ENCODE measurements around the gene IFT43. TPM values are rescaled to one million over a fixed set of nuclear protein-coding genes. Genes with fewer than 3 reads are reported as not detected.

The IFT43 gene
- total RNA-seq, 1 donor from 2014 or later = 18.3 TPM

DNA sequence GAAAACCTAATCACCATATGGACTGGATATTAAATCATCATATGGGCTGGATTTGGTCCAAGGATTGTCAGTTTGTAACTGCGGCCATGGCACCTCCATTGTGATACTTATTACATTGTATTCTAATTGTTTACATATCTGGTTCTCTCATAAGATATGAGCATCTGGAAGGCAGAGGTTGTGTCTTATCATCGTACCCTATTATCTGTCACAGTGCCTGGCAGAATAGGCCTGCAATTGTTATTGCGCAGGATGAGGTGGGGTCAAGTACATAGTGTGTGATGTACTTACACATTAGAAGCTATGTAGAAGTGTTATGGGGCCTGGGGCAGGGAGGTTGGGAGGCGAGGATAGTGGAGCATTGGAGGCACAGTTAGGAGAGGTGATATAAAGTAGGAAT is 4.7 kb downstream of the IFT43 start:
- H3K4me1 ChIP-seq (ENCODE audit: control insufficient read depth in 3 of 3, insufficient read depth in 3 of 3, low read length in 3 of 3) = peaks cover 17 to 35% (median 19%) of the 10 kb centered on the region in 3 donors
- H3K9me3 ChIP-seq (ENCODE audit: control insufficient read depth in 3 of 3, low read length in 3 of 3) = no peaks in the 10 kb centered on the region
- H3K36me3 ChIP-seq (ENCODE audit: control insufficient read depth in 3 of 3, insufficient read depth in 3 of 3, low read length in 3 of 3) = peaks cover 3 to 18% (median 12%) of the 10 kb centered on the region in 3 donors
- H3K27me3 ChIP-seq (ENCODE audit: control insufficient read depth in 3 of 3, insufficient read depth in 3 of 3, low read length in 3 of 3) = no peaks in the 10 kb centered on the region
- H3K9ac ChIP-seq (ENCODE audit: low read depth in 1 of 3, low read length in 3 of 3) = no peak overlapping the region
- no peak overlapping the region for H3K27ac ChIP-seq (ENCODE audit: low read depth, low read length)
- no peak overlapping the region for H3K4me3 ChIP-seq (ENCODE audit: low read length in 3 of 3)

GRCh38 chr14:75991753-75992152 is 6.2 kb downstream of the IFT43 start:
- Histone ChIP-seq H3K27me3 (ENCODE audit: control insufficient read depth in 3 of 3, insufficient read depth in 3 of 3, low read length in 3 of 3) (no peaks in the 10 kb centered on the region), H3K27ac (ENCODE audit: low read depth, low read length) (peak overlapping the region; percentile 77), H3K4me1 (ENCODE audit: control insufficient read depth in 3 of 3, insufficient read depth in 3 of 3, low read length in 3 of 3) (peaks cover 19 to 38% (median 24%) of the 10 kb centered on the region in 3 donors), H3K9ac (ENCODE audit: low read depth in 1 of 3, low read length in 3 of 3) (no peak overlapping the region), H3K4me3 (ENCODE audit: low read length in 3 of 3) (no peak overlapping the region), H3K9me3 (ENCODE audit: control insufficient read depth in 3 of 3, low read length in 3 of 3) (no peaks in the 10 kb centered on the region), H3K36me3 (ENCODE audit: control insufficient read depth in 3 of 3, insufficient read depth in 3 of 3, low read length in 3 of 3) (peaks cover 3 to 21% (median 12%) of the 10 kb centered on the region in 3 donors)

DNA sequence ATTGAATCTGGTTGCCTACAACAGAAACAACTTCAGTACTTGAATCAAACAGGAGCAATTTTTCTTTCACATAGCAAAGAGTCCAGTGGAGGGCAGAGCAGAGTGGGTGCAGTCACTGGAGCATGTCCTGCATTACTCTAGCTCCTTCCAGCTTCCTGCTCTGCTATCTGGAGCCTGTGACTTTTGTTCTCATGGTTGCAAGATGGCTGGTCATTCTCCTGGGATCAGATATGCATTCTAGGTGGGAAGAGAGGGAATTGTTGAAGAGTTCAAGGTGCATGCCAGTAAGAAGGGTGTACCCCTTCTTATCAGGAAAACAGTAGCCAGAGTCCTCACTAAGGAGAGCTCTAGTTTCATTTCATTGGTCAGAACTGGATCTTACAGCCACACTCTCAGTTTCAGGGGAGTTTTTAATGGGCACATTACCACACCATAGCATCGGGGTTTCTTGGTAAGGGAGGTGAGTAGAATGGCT is 8.0 kb downstream of the IFT43 start:
- Histone ChIP-seq H3K27me3 (ENCODE audit: control insufficient read depth in 3 of 3, insufficient read depth in 3 of 3, low read length in 3 of 3) (no peaks in the 10 kb centered on the region), H3K36me3 (ENCODE audit: control insufficient read depth in 3 of 3, insufficient read depth in 3 of 3, low read length in 3 of 3) (peaks cover 3 to 35% (median 20%) of the 10 kb centered on the region in 3 donors), H3K9me3 (ENCODE audit: control insufficient read depth in 3 of 3, low read length in 3 of 3) (no peaks in the 10 kb centered on the region), H3K27ac (ENCODE audit: low read depth, low read length) (no peak overlapping the region), H3K4me1 (ENCODE audit: control insufficient read depth in 3 of 3, insufficient read depth in 3 of 3, low read length in 3 of 3) (peaks cover 19 to 38% (median 24%) of the 10 kb centered on the region in 3 donors), H3K4me3 (ENCODE audit: low read length in 3 of 3) (no peak overlapping the region), H3K9ac (ENCODE audit: low read depth in 1 of 3, low read length in 3 of 3) (no peak overlapping the region)

DNA sequence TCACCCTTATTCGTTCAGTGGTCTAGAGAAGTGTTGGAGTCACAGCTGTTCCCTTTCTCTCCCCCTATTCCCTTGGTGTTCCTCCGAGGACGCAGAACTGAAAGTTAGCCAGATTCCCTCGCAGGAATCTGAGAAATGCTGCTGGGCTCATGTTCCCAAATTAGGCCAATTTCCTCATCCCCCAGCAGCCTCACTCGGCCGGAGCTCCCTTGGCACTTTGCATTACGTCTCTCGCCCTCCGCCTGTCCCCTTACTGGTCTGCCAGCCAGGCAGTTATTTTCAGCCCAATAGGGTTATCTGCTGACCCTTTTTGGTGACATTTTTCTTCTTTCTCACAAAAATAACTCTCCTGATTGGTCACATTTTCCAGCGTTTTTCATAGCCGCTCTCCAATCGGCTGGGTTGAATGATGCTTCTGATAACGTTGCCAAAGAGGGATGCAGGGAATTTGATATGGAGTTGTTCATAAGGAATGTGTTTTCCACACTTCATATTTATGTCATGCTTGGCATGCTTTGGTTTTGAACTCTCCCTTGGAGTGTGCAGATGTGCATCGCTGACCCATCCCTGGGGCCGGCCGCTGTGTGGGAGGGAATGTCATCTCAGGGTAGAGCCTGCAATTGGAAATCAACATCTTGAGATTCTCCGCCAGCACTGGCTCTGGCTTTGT is 9.9 kb downstream of the IFT43 start:
- Histone ChIP-seq H3K4me1 (ENCODE audit: control insufficient read depth in 3 of 3, insufficient read depth in 3 of 3, low read length in 3 of 3) (peaks cover 15 to 30% (median 17%) of the 10 kb centered on the region in 3 donors), H3K9me3 (ENCODE audit: control insufficient read depth in 3 of 3, low read length in 3 of 3) (no peaks in the 10 kb centered on the region), H3K9ac (ENCODE audit: low read depth in 1 of 3, low read length in 3 of 3) (peak overlapping the region in 1 of 3 donors; percentile 38), H3K36me3 (ENCODE audit: control insufficient read depth in 3 of 3, insufficient read depth in 3 of 3, low read length in 3 of 3) (peaks cover 0 to 35% (median 20%) of the 10 kb centered on the region in 3 donors), H3K27me3 (ENCODE audit: control insufficient read depth in 3 of 3, insufficient read depth in 3 of 3, low read length in 3 of 3) (no peaks in the 10 kb centered on the region), H3K27ac (ENCODE audit: low read depth, low read length) (peak overlapping the region; percentile 61), H3K4me3 (ENCODE audit: low read length in 3 of 3) (peak overlapping the region in 2 of 3 donors; percentile 16 to 26)

DNA sequence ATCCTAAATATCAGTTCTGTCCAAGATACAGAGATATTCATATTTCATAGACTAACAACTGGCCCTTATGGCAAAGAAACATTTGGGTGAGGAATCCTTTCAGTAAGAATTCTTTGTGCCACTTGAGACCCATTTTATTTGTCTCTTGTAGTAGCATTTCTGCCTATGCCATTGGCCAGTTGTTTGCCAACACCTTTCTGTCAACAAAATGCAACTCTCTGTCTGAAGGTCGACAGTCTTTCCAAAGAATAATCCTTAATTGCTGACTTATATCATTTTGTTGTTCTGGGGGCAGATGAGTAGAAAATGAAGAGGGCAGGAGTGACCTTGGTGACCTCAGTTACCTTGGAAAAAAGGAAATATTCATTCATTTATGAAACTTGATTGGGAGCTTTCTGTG is 10.9 kb downstream of the IFT43 start:
- H3K27ac ChIP-seq (ENCODE audit: low read depth, low read length) = peak overlapping the region; percentile 61
- no peak overlapping the region for H3K9ac ChIP-seq (ENCODE audit: low read depth in 1 of 3, low read length in 3 of 3)
- peaks cover 0 to 39% (median 22%) of the 10 kb centered on the region in 3 donors for H3K36me3 ChIP-seq (ENCODE audit: control insufficient read depth in 3 of 3, insufficient read depth in 3 of 3, low read length in 3 of 3)
- peaks cover 15 to 24% (median 15%) of the 10 kb centered on the region in 3 donors for H3K4me1 ChIP-seq (ENCODE audit: control insufficient read depth in 3 of 3, insufficient read depth in 3 of 3, low read length in 3 of 3)
- no peak overlapping the region for H3K4me3 ChIP-seq (ENCODE audit: low read length in 3 of 3)
- no peaks in the 10 kb centered on the region for H3K27me3 ChIP-seq (ENCODE audit: control insufficient read depth in 3 of 3, insufficient read depth in 3 of 3, low read length in 3 of 3)
- no peaks in the 10 kb centered on the region for H3K9me3 ChIP-seq (ENCODE audit: control insufficient read depth in 3 of 3, low read length in 3 of 3)

- Histone ChIP-seq H3K4me3 (ENCODE audit: low read length in 3 of 3) (no peak overlapping the region), H3K36me3 (ENCODE audit: control insufficient read depth in 3 of 3, insufficient read depth in 3 of 3, low read length in 3 of 3) (peaks cover 0 to 31% (median 31%) of the 10 kb centered on the region in 3 donors), H3K27me3 (ENCODE audit: control insufficient read depth in 3 of 3, insufficient read depth in 3 of 3, low read length in 3 of 3) (no peaks in the 10 kb centered on the region), H3K27ac (ENCODE audit: low read depth, low read length) (no peak overlapping the region), H3K9me3 (ENCODE audit: control insufficient read depth in 3 of 3, low read length in 3 of 3) (no peaks in the 10 kb centered on the region), H3K9ac (ENCODE audit: low read depth in 1 of 3, low read length in 3 of 3) (no peak overlapping the region), H3K4me1 (ENCODE audit: control insufficient read depth in 3 of 3, insufficient read depth in 3 of 3, low read length in 3 of 3) (peaks cover 13 to 14% (median 14%) of the 10 kb centered on the region in 3 donors)
Measured at GRCh38 chr14:75999511-76000190, 14.1 kb downstream of the IFT43 start.

GRCh38 chr14:76002383-76002782 is 16.8 kb downstream of the IFT43 start:
- no peaks in the 10 kb centered on the region for H3K27me3 ChIP-seq (ENCODE audit: control insufficient read depth in 3 of 3, insufficient read depth in 3 of 3, low read length in 3 of 3)
- H3K9ac ChIP-seq (ENCODE audit: low read depth in 1 of 3, low read length in 3 of 3) = no peak overlapping the region
- no peaks in the 10 kb centered on the region for H3K4me1 ChIP-seq (ENCODE audit: control insufficient read depth in 3 of 3, insufficient read depth in 3 of 3, low read length in 3 of 3)
- H3K9me3 ChIP-seq (ENCODE audit: control insufficient read depth in 3 of 3, low read length in 3 of 3) = no peaks in the 10 kb centered on the region
- H3K36me3 ChIP-seq (ENCODE audit: control insufficient read depth in 3 of 3, insufficient read depth in 3 of 3, low read length in 3 of 3) = peaks cover 10 to 54% (median 33%) of the 10 kb centered on the region in 3 donors
- H3K27ac ChIP-seq (ENCODE audit: low read depth, low read length) = no peak overlapping the region
- H3K4me3 ChIP-seq (ENCODE audit: low read length in 3 of 3) = no peak overlapping the region

DNA sequence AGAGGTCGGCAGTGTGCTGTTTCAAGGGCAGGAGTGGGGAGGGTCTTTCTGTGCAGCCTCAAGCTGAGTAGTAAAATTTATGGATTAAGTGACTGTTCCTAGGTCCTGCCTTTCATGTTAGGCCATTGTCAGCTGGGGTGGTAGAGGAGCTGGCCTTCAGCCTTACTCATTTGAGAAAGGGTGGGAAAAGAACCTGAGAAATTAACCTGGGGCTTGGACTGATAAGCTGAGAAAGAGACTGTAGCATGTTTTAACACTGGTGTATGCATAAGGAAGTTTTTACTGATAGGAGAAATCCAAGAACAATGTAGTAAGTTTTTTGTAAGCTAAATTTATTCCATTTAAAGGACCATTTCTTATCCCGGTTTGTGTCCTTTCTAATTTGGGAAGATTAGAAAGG is 20.7 kb downstream of the IFT43 start:
- Histone ChIP-seq H3K4me3 (ENCODE audit: low read length in 3 of 3) (no peak overlapping the region), H3K9ac (ENCODE audit: low read depth in 1 of 3, low read length in 3 of 3) (no peak overlapping the region), H3K9me3 (ENCODE audit: control insufficient read depth in 3 of 3, low read length in 3 of 3) (no peaks in the 10 kb centered on the region), H3K27ac (ENCODE audit: low read depth, low read length) (no peak overlapping the region), H3K27me3 (ENCODE audit: control insufficient read depth in 3 of 3, insufficient read depth in 3 of 3, low read length in 3 of 3) (no peaks in the 10 kb centered on the region), H3K36me3 (ENCODE audit: control insufficient read depth in 3 of 3, insufficient read depth in 3 of 3, low read length in 3 of 3) (peaks cover 10 to 38% (median 28%) of the 10 kb centered on the region in 3 donors), H3K4me1 (ENCODE audit: control insufficient read depth in 3 of 3, insufficient read depth in 3 of 3, low read length in 3 of 3) (peaks cover 0 to under 1% (median 0%) of the 10 kb centered on the region in 3 donors)

DNA sequence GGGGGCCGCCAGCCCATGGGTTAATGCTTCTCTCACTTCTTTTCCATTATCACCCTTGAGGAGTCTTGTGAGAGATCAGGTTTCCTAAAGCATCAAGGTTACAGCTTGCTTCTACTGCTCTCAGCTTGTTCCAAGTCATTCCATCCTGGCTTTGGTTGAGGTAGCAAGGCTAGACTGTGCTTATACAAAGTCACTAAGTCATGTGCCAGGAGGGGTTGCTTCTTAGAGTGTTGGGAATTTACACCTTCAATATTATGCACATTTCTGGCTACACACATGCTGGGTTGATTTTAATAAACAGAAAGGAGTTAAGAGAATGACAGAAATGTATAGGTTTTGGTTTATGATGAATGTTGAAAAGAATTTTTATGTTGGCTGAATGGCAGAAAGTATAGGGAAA is 21.8 kb downstream of the IFT43 start:
- peaks cover 10 to 32% (median 23%) of the 10 kb centered on the region in 3 donors for H3K36me3 ChIP-seq (ENCODE audit: control insufficient read depth in 3 of 3, insufficient read depth in 3 of 3, low read length in 3 of 3)

DNA sequence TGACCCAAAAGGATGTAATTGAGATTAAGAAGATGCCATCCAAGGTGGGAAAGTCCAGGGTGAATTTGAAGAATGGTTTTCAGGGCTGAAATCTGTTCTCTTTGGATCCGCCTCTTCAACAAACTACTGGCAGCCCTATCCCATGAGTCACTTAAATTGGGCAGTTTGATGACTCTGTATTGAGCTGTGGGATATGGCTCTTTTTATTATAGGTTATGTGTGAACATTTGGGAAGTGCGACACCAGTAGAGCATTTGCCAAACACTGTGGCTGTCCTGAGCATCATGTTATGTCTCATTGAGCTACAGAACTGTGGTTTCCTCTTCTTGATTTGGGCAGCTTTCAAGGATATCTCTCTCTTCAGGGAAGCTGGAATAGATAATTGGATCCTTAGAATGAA is 22.3 kb downstream of the IFT43 start:
- H3K9me3 ChIP-seq (ENCODE audit: control insufficient read depth in 3 of 3, low read length in 3 of 3) = no peaks in the 10 kb centered on the region
- peaks cover 10 to 32% (median 25%) of the 10 kb centered on the region in 3 donors for H3K36me3 ChIP-seq (ENCODE audit: control insufficient read depth in 3 of 3, insufficient read depth in 3 of 3, low read length in 3 of 3)
- H3K27ac ChIP-seq (ENCODE audit: low read depth, low read length) = no peak overlapping the region
- peaks cover 5 to 10% (median 6%) of the 10 kb centered on the region in 3 donors for H3K4me1 ChIP-seq (ENCODE audit: control insufficient read depth in 3 of 3, insufficient read depth in 3 of 3, low read length in 3 of 3)
- H3K4me3 ChIP-seq (ENCODE audit: low read length in 3 of 3) = no peak overlapping the region
- no peak overlapping the region for H3K9ac ChIP-seq (ENCODE audit: low read depth in 1 of 3, low read length in 3 of 3)
- no peaks in the 10 kb centered on the region for H3K27me3 ChIP-seq (ENCODE audit: control insufficient read depth in 3 of 3, insufficient read depth in 3 of 3, low read length in 3 of 3)

More for the DNA sequence above, 21.8 kb downstream of the IFT43 start:
- Histone ChIP-seq H3K27me3 (ENCODE audit: control insufficient read depth in 3 of 3, insufficient read depth in 3 of 3, low read length in 3 of 3) (no peaks in the 10 kb centered on the region), H3K4me3 (ENCODE audit: low read length in 3 of 3) (no peak overlapping the region), H3K9ac (ENCODE audit: low read depth in 1 of 3, low read length in 3 of 3) (no peak overlapping the region), H3K4me1 (ENCODE audit: control insufficient read depth in 3 of 3, insufficient read depth in 3 of 3, low read length in 3 of 3) (peaks cover 5 to 7% (median 6%) of the 10 kb centered on the region in 3 donors), H3K27ac (ENCODE audit: low read depth, low read length) (no peak overlapping the region), H3K9me3 (ENCODE audit: control insufficient read depth in 3 of 3, low read length in 3 of 3) (no peaks in the 10 kb centered on the region)

Data from skeletal muscle tissue (tissue), 4 donors.